ENCODE results near the gene HIVEP1.

Gene HIVEP1

GRCh38 chr6:11971154-11971553, 41.0 kb upstream of the HIVEP1 start:
- H3K27ac ChIP-seq, result no peak overlapping the region
- TF ChIP-seq CTCF (IDR thresholded peaks at IDR 0.05), result no peak
- TF ChIP-seq ZFX (IDR thresholded peaks at IDR 0.05; ENCODE audit: borderline replicate concordance), result no peak

DNA sequence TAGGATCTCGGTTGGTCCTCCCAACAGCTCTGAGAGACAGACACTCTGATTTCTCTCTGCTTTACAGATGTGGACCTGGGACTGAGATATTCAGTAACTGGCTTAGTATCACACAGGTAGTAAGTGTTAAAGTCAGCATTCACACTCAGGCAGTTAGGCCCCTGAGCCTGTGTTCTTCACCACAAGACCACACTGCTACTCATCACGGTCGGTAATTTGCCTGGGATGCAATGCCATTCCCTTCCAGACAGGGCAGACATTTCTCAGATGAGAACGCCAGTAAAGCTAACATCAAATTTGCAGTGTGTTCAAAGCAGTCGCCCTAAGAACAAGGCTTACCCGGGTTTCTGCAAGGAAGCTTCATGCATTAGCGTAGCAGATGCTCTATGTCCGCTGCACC, 39.8 kb upstream of the HIVEP1 start:
- no peak overlapping the region for H3K27ac ChIP-seq
- TF ChIP-seq CTCF (IDR thresholded peaks at IDR 0.05), result no peak
- TF ChIP-seq ZFX (IDR thresholded peaks at IDR 0.05; ENCODE audit: borderline replicate concordance), result no peak

DNA sequence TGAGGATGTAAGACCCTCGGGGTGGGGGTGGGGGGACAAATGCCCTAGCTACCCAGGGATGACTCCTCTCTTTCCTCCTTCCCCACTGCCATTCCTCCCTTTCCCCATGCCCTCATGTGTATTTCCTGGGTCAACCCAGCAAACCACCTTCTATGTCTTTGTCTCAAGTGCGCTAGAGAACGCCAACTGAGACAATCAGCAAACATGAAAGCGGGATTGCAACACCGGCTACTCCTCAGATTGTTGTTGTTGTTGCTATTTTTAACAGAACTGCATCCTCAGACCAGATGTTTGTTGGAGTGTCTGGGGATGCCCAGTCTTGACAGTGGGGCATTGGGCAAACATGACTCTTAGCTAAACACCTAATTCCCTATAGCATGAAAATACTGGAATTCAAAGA, 39.3 kb upstream of the HIVEP1 start:
- no peak for TF ChIP-seq CTCF (IDR thresholded peaks at IDR 0.05)
- no peak for TF ChIP-seq ZFX (IDR thresholded peaks at IDR 0.05; ENCODE audit: borderline replicate concordance)
- no peak overlapping the region for H3K27ac ChIP-seq

GRCh38 chr6:11973238-11973637, 38.9 kb upstream of the HIVEP1 start:
- TF ChIP-seq ZFX (IDR thresholded peaks at IDR 0.05; ENCODE audit: borderline replicate concordance) (no peak), CTCF (IDR thresholded peaks at IDR 0.05) (no peak)
- no peak overlapping the region for H3K27ac ChIP-seq

GRCh38 chr6:11974089-11974488, 38.0 kb upstream of the HIVEP1 start:
- no peak for TF ChIP-seq CTCF (IDR thresholded peaks at IDR 0.05)
- TF ChIP-seq ZFX (IDR thresholded peaks at IDR 0.05; ENCODE audit: borderline replicate concordance), result no peak

DNA sequence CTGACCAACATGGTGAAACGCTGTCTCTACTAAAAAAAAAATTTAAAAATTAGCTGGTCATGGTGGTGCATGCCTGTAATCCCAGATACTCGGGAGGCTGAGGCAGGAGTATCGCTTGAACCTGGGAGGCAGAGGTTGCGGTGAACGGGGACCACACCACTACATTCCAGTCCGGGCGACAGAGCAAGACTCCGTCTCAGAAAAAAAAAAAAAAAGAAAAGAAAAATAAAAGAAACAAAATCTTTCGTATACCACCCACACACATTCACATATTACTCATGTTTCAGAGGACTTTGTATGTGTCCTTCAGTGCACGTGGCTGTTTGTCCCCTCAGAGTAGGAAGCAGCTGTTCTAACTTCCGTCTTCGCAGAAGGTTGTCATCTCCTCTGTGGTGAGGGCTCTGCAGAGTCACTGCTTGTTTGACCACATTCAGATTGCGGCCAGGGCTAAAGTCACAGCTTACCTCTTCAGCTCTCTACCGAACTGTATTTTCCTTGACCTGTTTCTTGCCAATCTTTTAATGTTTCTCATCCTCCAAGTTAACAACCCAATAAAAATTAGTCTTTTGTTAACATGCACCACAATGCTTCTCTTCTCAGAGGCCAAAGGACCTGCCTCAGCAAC, 36.6 kb upstream of the HIVEP1 start:
- peak overlapping the region; percentile 21; the same call in 1 of the 2 replicates for H3K27ac ChIP-seq
- TF ChIP-seq ZFX (IDR thresholded peaks at IDR 0.05; ENCODE audit: borderline replicate concordance), result no peak
- no peak for TF ChIP-seq CTCF (IDR thresholded peaks at IDR 0.05)

More at GRCh38 chr6:11974089-11974488, 38.0 kb upstream of the HIVEP1 start:
- no peak overlapping the region for H3K27ac ChIP-seq

- TF ChIP-seq CTCF (IDR thresholded peaks at IDR 0.05) (no peak), ZFX (IDR thresholded peaks at IDR 0.05; ENCODE audit: borderline replicate concordance) (no peak)
- peak overlapping the region; percentile 21; the same call in 1 of the 2 replicates for H3K27ac ChIP-seq
Measured at GRCh38 chr6:11976489-11976888, 35.6 kb upstream of the HIVEP1 start.
